PFSK-1 (cell line): ENCODE results near the gene LRRC71.

Source experiments
- FOXP2 ChIP-seq: optimal IDR thresholded peaks from 2 replicates; pipeline ENCODE3; 2011; ENCODE audit warnings: borderline replicate concordance, control low read depth, inconsistent platforms; ENCODE audit not compliant: insufficient read depth; ENCODE audit errors: extremely low read length, extremely low read depth
- POLR2AphosphoS5 ChIP-seq: IDR thresholded peaks from 2 replicates; pipeline ENCODE4 v1.6.1; 2012; ENCODE audit warnings: low read depth, mild to moderate bottlenecking, control low read depth, low read length, moderate library complexity
- REST ChIP-seq, 2 experiments: IDR thresholded peaks; 2 replicates each; pipeline versions ENCODE4 v1.6.1 to v1.8.0; 2011 to 2012; ENCODE audit warnings: low read depth in 2 of 2, low read length in 2 of 2, control low read depth in 1 of 2, inconsistent platforms in 1 of 2, mild to moderate bottlenecking in 1 of 2, moderate library complexity in 1 of 2; ENCODE audit not compliant: insufficient read depth in 1 of 2
- SIN3A ChIP-seq: IDR thresholded peaks from 2 replicates; pipeline ENCODE4 v1.6.1; 2012; ENCODE audit warnings: mild to moderate bottlenecking, low read length, moderate library complexity, borderline replicate concordance; ENCODE audit not compliant: insufficient read depth
- TAF1 ChIP-seq: IDR thresholded peaks from 2 replicates; pipeline ENCODE4 v1.6.1; 2012; ENCODE audit warnings: low read length, control low read depth, borderline replicate concordance; ENCODE audit not compliant: insufficient read depth

The LRRC71 gene

GRCh38 chr1:156886583-156887281 lies 33.7 kb upstream of the LRRC71 start:
- TF ChIP-seq TAF1 (no peak), FOXP2 (no peak), REST (IDR thresholded peaks at IDR 0.05; ENCODE audit: insufficient read depth in 1 of 2, low read depth in 2 of 2, low read length in 2 of 2) (no peak), SIN3A (no peak), POLR2AphosphoS5 (no peak)

DNA sequence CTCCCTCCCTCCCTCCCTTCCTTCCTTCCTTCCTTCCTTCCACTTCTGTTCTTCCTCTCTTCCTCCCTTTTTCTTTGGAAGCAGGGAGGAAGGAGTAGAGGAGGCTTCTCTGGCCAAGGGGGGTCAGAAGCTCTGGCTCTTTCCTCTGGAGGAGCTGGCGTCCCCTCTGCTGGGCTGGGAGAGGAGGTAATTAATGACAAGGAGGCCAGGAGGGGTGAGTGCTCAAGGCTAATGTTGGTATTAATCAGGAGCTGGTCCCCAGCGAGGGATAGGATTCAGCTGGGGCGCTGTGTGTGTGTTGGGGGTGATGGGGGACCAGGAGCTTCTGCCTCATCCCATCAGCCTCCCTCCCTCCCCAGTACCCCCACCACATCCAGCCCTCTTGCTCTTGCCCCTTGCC lies 33.1 kb upstream of the LRRC71 start:
- no peak for TF ChIP-seq SIN3A
- no peak for TF ChIP-seq REST (IDR thresholded peaks at IDR 0.05; ENCODE audit: insufficient read depth in 1 of 2, low read depth in 2 of 2, low read length in 2 of 2)
- TF ChIP-seq POLR2AphosphoS5: no peak
- no peak for TF ChIP-seq FOXP2
- no peak for TF ChIP-seq TAF1

- TF ChIP-seq TAF1 (no peak), REST (IDR thresholded peaks at IDR 0.05; ENCODE audit: insufficient read depth in 1 of 2, low read depth in 2 of 2, low read length in 2 of 2) (no peak), FOXP2 (no peak), SIN3A (no peak), POLR2AphosphoS5 (no peak)
Measured at GRCh38 chr1:156887734-156888133, 32.7 kb upstream of the LRRC71 start.

DNA sequence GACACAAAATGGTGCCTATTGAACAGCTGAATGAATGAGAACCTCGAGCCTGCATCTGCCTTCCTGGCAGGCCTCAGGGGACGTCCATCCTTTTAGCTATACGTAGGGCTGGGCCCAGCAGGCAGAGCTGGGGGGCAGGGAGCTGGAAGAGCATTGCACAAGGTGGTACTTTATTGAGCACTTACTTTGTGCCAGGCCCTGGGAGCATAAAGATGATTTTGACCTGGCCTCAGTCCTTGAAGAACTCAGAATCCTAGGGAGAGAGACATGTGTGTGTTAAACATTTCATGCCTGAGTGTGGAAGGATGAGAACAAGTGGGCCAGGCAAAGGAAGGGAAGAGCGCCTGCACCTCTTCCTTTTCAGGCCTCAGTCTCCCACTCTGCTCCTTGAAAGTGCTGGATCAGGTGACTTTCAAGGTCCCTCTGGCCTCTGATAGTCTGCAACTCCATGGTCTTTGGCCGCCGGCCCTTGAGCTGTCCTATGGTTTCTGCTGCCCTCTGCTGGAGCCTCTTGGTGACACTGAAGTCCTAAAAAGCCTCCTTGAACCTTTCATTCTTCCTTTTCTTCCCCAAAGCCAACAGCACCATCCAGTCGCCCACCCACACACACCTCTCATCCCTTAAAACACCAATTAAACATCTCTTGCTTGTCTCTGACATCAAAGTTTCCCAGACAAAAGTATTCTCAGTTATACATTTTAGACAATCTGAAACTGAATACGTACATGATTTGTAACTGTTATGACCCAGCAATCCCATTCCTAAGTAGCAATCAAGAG lies 30.4 kb upstream of the LRRC71 start:
- TF ChIP-seq SIN3A: no peak
- no peak for TF ChIP-seq REST (IDR thresholded peaks at IDR 0.05; ENCODE audit: insufficient read depth in 1 of 2, low read depth in 2 of 2, low read length in 2 of 2)
- no peak for TF ChIP-seq TAF1
- TF ChIP-seq FOXP2: no peak
- TF ChIP-seq POLR2AphosphoS5: no peak
